ENCODE results near the gene KEL. TPM values are rescaled to one million over a fixed set of nuclear protein-coding genes. Genes with fewer than 3 reads are reported as not detected.

KEL gene
- total RNA-seq, 1 experiment from 2014 or later, result not detected

DNA sequence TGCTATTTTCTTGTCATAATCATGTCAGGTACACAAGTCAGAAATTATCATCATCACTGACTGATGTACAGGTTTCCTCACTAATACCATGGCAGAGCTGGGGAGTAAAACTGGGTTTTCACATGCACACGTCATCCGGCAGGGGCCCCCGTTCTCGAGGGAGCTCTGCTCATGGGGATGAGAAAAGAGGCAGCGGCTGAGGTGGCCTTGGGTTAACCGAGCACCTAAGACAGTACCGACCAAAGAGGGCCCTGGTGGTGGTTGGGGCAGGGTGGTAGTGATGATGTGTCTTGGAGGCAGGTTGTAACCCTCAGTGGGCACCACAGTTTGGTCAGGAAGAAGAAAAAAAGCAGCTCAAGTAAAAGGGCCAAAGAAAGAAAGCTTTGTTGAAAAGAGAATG lies 64.5 kb downstream of the KEL start:
- DNase-seq (ENCODE audit: low spot score), result no peak

DNA sequence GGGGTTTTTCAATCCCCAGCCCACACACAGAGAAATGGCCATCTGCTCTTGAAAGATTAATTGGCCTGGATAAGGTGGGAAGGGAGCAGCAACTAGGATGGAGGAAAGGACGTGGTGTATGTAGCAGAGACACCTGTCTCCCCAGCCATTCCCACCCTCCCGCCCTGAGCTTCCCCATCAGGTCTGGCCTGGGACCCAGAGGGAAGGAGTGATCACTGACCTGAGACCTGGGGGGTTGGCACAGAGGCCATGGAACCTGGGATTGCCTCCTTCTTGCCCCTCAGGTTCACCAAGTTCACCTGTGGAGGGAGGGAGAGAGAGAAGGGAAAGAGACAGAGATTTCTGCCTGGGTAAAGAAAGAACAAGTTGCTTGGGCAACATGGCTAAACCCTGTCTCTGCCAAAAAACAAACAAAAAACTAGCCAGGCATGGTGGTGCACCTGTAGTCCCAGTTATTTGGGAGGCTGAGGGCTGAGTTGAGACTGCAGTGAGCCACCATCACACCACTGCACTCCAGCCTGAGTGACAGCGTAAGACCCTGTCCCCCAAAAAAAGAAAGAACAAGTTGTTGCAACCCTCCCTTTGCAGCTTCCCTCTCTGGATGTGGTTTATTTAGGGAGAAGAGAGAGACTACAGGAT lies 65.3 kb downstream of the KEL start:
- no peak for DNase-seq (ENCODE audit: low spot score)

DNA sequence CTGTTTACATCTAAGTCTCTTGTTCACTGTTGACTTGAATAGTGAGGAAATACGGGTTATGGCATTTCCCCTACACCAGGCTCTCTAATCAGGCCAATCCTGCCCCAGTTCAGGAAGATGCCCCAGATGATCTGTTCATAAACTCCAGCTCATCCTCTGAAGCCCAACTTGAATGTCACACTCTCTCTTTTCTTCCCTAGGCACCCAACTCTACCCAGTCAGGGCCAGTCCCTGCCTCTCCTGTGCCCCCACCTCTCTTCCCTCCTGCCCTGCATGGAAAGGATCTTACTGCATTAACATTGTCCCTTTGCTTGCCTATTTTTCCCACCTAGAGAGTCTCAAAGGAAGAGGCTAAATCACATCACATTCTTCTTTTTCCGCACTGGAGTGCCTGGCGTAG lies 66.0 kb downstream of the KEL start:
- DNase-seq (ENCODE audit: low spot score), result no peak

DNA sequence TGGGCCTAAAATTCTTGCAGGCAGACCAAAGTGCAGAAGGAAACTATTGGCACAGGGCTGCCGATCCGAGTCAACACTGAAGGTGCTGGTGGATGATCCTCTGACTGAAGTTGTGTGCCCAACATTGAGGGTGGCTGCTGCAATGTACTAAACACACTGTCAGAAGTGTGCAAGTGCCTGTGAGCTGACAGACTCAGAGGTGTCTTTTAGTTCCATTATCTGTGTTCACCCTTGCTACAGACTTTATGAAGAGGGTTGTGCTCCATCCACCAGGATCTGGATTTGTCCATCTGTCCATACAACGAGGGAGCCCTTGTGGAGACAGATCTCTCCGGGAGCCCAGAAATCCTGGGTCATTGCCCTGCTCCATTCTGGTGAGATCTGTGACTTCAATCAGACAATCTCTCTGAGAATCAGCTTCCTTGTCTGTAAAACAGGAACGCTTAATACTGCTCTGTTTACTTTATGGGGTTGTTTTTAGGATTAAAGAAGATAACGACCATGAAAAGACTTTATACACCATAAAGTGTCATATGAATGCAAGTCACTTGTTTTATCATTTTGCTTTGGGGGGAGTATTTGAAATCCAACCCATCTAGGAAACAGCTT lies 67.1 kb downstream of the KEL start:
- DNase-seq (ENCODE audit: low spot score), result no peak

DNA sequence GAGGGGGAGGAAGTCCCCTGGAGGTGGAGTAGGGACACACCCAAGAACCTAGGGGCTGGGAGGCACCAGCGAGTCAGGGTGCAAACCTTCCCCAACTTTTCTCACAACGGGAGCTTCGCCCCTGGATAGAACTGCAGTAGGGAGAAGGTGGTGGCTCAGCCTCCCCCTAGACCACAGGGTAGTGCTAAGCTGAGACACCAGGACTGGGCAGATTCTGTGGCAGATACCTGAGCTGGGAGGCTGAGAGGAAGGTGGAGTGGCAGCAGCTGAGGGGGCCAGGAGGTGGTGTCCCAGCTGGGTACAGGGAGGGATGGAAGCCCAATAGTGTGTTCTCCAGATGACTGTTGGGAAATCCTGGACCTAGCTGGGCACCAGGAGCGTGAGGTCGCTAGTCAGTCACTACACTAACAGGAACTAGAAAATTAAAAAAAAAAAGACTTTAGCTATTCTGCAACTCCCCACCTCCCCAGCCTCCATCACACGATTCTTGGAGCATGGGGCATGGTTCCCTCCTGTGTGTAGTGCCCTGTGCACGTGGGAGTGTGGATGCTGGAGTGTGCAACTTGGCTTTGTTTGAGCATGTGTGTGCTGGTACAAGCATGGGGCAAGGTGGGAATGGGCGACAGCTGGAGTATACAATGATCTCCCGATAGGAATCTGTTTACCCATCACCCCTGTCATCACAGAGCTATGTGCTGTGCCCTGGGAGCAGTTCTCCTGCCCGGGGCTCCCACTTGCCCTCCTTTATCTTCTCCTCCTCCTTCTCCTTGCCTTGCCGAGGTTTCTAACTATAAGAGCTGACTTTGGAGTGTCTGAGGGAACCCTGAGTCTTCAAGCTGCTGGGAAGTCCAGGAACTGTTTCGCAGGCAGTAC lies 67.8 kb downstream of the KEL start:
- no peak for DNase-seq (ENCODE audit: low spot score)

DNA sequence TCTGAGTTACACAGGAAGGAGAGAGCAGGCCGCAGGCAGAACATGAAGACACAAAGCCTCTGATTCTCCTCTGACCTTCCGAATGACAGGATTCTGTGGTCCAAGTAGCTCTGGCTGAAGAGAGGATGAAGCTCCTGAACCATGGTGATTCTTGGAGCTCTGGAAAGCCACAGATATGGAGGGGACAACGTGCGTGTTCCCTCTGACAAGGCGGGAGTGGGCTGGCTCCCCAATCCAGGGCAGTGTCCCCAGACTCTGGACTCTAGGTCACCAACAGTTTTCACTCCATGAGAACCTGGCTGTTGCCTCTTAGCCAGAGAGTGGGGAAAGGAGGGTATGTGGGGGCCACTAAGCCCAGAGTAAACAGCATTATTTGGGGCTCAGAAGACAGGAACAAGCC lies 69.2 kb downstream of the KEL start:
- DNase-seq (ENCODE audit: low spot score), result no peak

DNA sequence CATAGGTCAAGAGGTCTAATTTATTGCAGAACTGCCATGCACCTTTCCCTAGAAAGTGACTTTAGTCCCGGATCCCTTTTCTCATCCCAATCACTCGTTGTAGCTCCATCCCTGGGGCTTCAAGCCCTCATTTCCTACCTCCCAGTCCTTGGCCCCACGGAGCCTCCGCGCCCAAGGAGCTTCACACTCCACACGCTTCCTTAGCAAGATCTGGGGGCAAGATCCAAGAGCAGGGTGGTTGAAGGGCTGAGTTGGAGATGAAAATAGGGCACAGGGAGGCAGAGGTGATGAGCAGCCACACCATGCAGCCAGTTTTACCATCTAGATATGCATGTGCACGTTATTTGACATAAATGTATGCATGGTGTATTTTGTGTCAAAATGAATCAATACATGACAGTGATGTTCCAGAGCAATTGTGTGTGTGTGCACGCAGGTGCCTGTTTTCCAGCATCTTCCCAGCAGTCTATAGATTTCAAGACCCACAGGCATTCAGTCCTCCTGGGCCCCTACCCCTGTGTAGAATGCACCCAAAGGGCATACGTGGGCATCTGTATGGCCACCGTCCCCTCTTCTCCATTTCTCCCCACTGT lies 70.6 kb downstream of the KEL start:
- DNase-seq (ENCODE audit: low spot score), result no peak

Other genes starting within 250 kb of the KEL start
- gene PRSS1, start 212.9 kb downstream of the KEL start, total RNA-seq (2014; rRNA removed; shearing (Covaris generic)), result not detected in 2 replicates
- not detected in 2 replicates for gene PRSS2, start 191.4 kb downstream of the KEL start, total RNA-seq (2014; rRNA removed; shearing (Covaris generic))
- gene EPHB6, start 107.3 kb downstream of the KEL start, total RNA-seq (2014; rRNA removed; shearing (Covaris generic)), result 2.0 and 2.7 TPM in 2 replicates
- not detected in 2 replicates for gene TRPV6, start 76.6 kb downstream of the KEL start, total RNA-seq (2014; rRNA removed; shearing (Covaris generic))
- 0.22 TPM in 1 of 2 replicates, not detected in the other for gene TRPV5, start 28.6 kb downstream of the KEL start, total RNA-seq (2014; rRNA removed; shearing (Covaris generic))
- not detected in 2 replicates for gene LLCFC1, start 22.9 kb downstream of the KEL start, total RNA-seq (2014; rRNA removed; shearing (Covaris generic))
- gene OR9A2, start 64.8 kb upstream of the KEL start, total RNA-seq (2014; rRNA removed; shearing (Covaris generic)), result not detected in 2 replicates
- not detected in 2 replicates for gene OR6V1, start 90.0 kb upstream of the KEL start, total RNA-seq (2014; rRNA removed; shearing (Covaris generic))
- gene PIP, start 169.7 kb upstream of the KEL start, total RNA-seq (2014; rRNA removed; shearing (Covaris generic)), result not detected in 2 replicates
- not detected in 2 replicates for gene TAS2R39, start 221.1 kb upstream of the KEL start, total RNA-seq (2014; rRNA removed; shearing (Covaris generic))

Measured in A172 (cell line).